A549 (cell line): ENCODE data around the gene ARID1B.

ENCODE experiments used
- CHD2 ChIP-seq: fragments of 150-350 bp; IDR thresholded peaks from 2 replicates; pipeline ENCODE4 v1.6.1; 2014; ENCODE audit warnings: low read length; ENCODE audit not compliant: partially characterized antibody
- CTCF ChIP-seq: fragments of >200 bp; sonication (Bioruptor Twin); formaldehyde crosslinking; IDR thresholded peaks from 3 replicates; pipeline ENCODE4 v1.5.1; 2016
- KDM1A ChIP-seq: fragments of 200-600 bp; sonication (generic); IDR thresholded peaks from 2 replicates; pipeline ENCODE4 v1.6.1; 2016; ENCODE audit warnings: low read depth, mild to moderate bottlenecking
- MAFK ChIP-seq: fragments of 450-650 bp; IDR thresholded peaks from 2 replicates; pipeline ENCODE4 v1.6.1; 2014; ENCODE audit not compliant: partially characterized antibody
- POLR2A ChIP-seq: IDR thresholded peaks from 2 replicates; pipeline ENCODE4 v1.6.1; 2012; ENCODE audit warnings: mild to moderate bottlenecking, low read length
- RAD21 ChIP-seq, 2 experiments: fragments of >200 bp in 1 of 2; sonication (Bioruptor Twin) in 1 of 2; formaldehyde crosslinking in 1 of 2; IDR thresholded peaks in 1 of 2; conservative IDR thresholded peaks in 1 of 2; 2 replicates in 1 of 2; 3 replicates in 1 of 2; pipeline ENCODE4 v1.6.1; 2012 to 2018; ENCODE audit warnings: inconsistent platforms in 1 of 2
- SREBF2 ChIP-seq: fragments of 450-650 bp; IDR thresholded peaks from 2 replicates; pipeline ENCODE4 v1.6.1; 2014; ENCODE audit warnings: mild to moderate bottlenecking, moderate library complexity
- ZFP36 ChIP-seq: fragments of 450-650 bp; IDR thresholded peaks from 2 replicates; pipeline ENCODE4 v1.6.1; 2014; ENCODE audit warnings: borderline replicate concordance; ENCODE audit not compliant: partially characterized antibody
- TF ChIP-seq, protein P1 (sequence below): IDR thresholded peaks from 2 replicates; pipeline ENCODE4 v1.6.1; 2012

- no peak for TF ChIP-seq CHD2
- TF ChIP-seq CTCF, result no peak
- TF ChIP-seq POLR2A, result no peak
- no peak for TF ChIP-seq ZFP36
- TF ChIP-seq, protein P1, sequence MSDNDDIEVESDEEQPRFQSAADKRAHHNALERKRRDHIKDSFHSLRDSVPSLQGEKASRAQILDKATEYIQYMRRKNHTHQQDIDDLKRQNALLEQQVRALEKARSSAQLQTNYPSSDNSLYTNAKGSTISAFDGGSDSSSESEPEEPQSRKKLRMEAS, result no peak
- no peak for TF ChIP-seq RAD21 (conservative IDR thresholded peaks at IDR 0.05 in 1 of 2, IDR thresholded peaks at IDR 0.05 in 1 of 2)
- no peak for TF ChIP-seq SREBF2
- TF ChIP-seq KDM1A, result no peak
- no peak for TF ChIP-seq MAFK
Measured at GRCh38 chr6:156820089-156820798, 43.1 kb downstream of the ARID1B start.
